HepG2 (cell line): ENCODE results near the gene PRXL2A. TPM values are rescaled to one million over a fixed set of nuclear protein-coding genes. Genes with fewer than 3 reads are reported as not detected.

ENCODE experiments used
- CBX5 ChIP-seq: sonication (generic); formaldehyde crosslinking; IDR thresholded peaks from 2 replicates; pipeline ENCODE4 v1.4.0; 2020; ENCODE audit warnings: missing genetic modification reagents, borderline replicate concordance
- GPBP1L1 ChIP-seq: sonication (generic); formaldehyde crosslinking; IDR thresholded peaks from 2 replicates; pipeline ENCODE4 v1.5.0; 2020; ENCODE audit warnings: mild to moderate bottlenecking, missing genetic modification reagents
- HMG20A ChIP-seq: IDR thresholded peaks from 2 replicates; pipeline ENCODE4 v1.6.1; 2016; ENCODE audit warnings: borderline replicate concordance
- MAX ChIP-seq: IDR thresholded peaks from 2 replicates; pipeline ENCODE4 v1.6.1; 2012; ENCODE audit warnings: inconsistent platforms
- MED8 ChIP-seq: sonication (generic); formaldehyde crosslinking; IDR thresholded peaks from 2 replicates; pipeline ENCODE4 v1.8.1; 2023; ENCODE audit warnings: mild to moderate bottlenecking, missing genetic modification reagents; ENCODE audit not compliant: insufficient replicate concordance
- SALL1 ChIP-seq: sonication (generic); formaldehyde crosslinking; IDR thresholded peaks from 2 replicates; pipeline ENCODE4 v1.8.0; 2022; ENCODE audit warnings: mild to moderate bottlenecking, missing genetic modification reagents
- SP5 ChIP-seq: IDR thresholded peaks from 2 replicates; pipeline ENCODE4 v1.6.1; 2016; ENCODE audit warnings: low read depth, borderline replicate concordance
- ZFP1 ChIP-seq: IDR thresholded peaks from 2 replicates; pipeline ENCODE4 v1.6.1; 2016
- ZNF264 ChIP-seq: sonication (generic); formaldehyde crosslinking; IDR thresholded peaks from 2 replicates; pipeline ENCODE4 v1.4.0; 2020; ENCODE audit warnings: missing genetic modification reagents
- ZNF333 ChIP-seq: sonication (generic); formaldehyde crosslinking; IDR thresholded peaks from 2 replicates; pipeline ENCODE4 v1.4.0; 2020; ENCODE audit warnings: mild to moderate bottlenecking, missing genetic modification reagents, borderline replicate concordance
- ZNF335 ChIP-seq: sonication (generic); formaldehyde crosslinking; IDR thresholded peaks from 2 replicates; pipeline ENCODE4 v1.4.0; 2020; ENCODE audit warnings: missing genetic modification reagents
- ZNF431 ChIP-seq: sonication (generic); formaldehyde crosslinking; IDR thresholded peaks from 2 replicates; pipeline ENCODE4 v1.9.0; 2022; ENCODE audit warnings: missing genetic modification reagents, low read depth, mild to moderate bottlenecking, borderline replicate concordance
- polyA plus RNA-seq, 8 experiments: library from polyadenylated mRNA; depleted of rRNA in 3 of 8; stranded (reverse) in 7 of 8; unstranded in 1 of 8; fragments of >200 nt; fragmentation: Illumina TruSeq in 4 of 8; extraction: Trizol in 4 of 8; gene quantifications; 2 replicates each; pipeline versions ENCODE4 v1.2.1 to v1.2.3, GENCODE V29; 2011 to 2016; ENCODE audit warnings: low read depth in 4 of 8, missing spikeins in 1 of 8, mixed read lengths in 1 of 8; ENCODE audit not compliant: insufficient read depth in 1 of 8
- total RNA-seq, 5 experiments: library from RNA; depleted of rRNA; stranded (reverse); fragments of >200 nt; fragmentation: Illumina TruSeq; extraction: Trizol; gene quantifications; 2 replicates each; pipeline ENCODE4 v1.2.3, GENCODE V29; 2016; ENCODE audit warnings: low read depth in 1 of 5
- TF ChIP-seq, protein P1 (sequence below): sonication (generic); formaldehyde crosslinking; IDR thresholded peaks from 2 replicates; pipeline ENCODE4 v1.5.1; 2020; ENCODE audit warnings: missing genetic modification reagents, mild to moderate bottlenecking, borderline replicate concordance
- TF ChIP-seq, protein P2 (sequence below): sonication (generic); formaldehyde crosslinking; IDR thresholded peaks from 2 replicates; pipeline ENCODE4 v1.8.1; 2022; ENCODE audit warnings: low read depth, mild to moderate bottlenecking, missing genetic modification reagents
- TF ChIP-seq, protein P3 (sequence below): sonication (generic); formaldehyde crosslinking; IDR thresholded peaks from 2 replicates; pipeline ENCODE4 v1.9.0; 2021; ENCODE audit warnings: mild to moderate bottlenecking, missing genetic modification reagents

PRXL2A gene
- total and polyA plus RNA-seq, 2 of the 13 experiments (the other 11 are each of a cell fraction or from before 2014, with no cell fraction given) = 43.9 to 79.9 TPM

- peak; percentile 77 for TF ChIP-seq ZNF264
- TF ChIP-seq, protein P1, sequence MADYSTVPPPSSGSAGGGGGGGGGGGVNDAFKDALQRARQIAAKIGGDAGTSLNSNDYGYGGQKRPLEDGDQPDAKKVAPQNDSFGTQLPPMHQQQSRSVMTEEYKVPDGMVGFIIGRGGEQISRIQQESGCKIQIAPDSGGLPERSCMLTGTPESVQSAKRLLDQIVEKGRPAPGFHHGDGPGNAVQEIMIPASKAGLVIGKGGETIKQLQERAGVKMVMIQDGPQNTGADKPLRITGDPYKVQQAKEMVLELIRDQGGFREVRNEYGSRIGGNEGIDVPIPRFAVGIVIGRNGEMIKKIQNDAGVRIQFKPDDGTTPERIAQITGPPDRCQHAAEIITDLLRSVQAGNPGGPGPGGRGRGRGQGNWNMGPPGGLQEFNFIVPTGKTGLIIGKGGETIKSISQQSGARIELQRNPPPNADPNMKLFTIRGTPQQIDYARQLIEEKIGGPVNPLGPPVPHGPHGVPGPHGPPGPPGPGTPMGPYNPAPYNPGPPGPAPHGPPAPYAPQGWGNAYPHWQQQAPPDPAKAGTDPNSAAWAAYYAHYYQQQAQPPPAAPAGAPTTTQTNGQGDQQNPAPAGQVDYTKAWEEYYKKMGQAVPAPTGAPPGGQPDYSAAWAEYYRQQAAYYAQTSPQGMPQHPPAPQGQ (CRISPR knock-in tag) = no peak
- TF ChIP-seq ZNF335 (CRISPR knock-in tag) = no peak
- TF ChIP-seq ZNF431 = 0 out of 2 replicates have a peak, but pooled peaks have one; percentile 47
- TF ChIP-seq MAX = peak; percentile 46; the same call in 1 of the 2 replicates
- TF ChIP-seq MED8 = no peak
- no peak for TF ChIP-seq GPBP1L1 (CRISPR knock-in tag)
- TF ChIP-seq, protein P2, sequence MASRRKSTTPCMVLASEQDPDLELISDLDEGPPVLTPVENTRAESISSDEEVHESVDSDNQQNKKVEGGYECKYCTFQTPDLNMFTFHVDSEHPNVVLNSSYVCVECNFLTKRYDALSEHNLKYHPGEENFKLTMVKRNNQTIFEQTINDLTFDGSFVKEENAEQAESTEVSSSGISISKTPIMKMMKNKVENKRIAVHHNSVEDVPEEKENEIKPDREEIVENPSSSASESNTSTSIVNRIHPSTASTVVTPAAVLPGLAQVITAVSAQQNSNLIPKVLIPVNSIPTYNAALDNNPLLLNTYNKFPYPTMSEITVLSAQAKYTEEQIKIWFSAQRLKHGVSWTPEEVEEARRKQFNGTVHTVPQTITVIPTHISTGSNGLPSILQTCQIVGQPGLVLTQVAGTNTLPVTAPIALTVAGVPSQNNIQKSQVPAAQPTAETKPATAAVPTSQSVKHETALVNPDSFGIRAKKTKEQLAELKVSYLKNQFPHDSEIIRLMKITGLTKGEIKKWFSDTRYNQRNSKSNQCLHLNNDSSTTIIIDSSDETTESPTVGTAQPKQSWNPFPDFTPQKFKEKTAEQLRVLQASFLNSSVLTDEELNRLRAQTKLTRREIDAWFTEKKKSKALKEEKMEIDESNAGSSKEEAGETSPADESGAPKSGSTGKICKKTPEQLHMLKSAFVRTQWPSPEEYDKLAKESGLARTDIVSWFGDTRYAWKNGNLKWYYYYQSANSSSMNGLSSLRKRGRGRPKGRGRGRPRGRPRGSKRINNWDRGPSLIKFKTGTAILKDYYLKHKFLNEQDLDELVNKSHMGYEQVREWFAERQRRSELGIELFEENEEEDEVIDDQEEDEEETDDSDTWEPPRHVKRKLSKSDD = no peak
- TF ChIP-seq CBX5 (CRISPR knock-in tag) = no peak
- TF ChIP-seq SALL1 (CRISPR knock-in tag) = peak; percentile 86
- TF ChIP-seq ZFP1 (CRISPR knock-in tag) = peak; percentile 59; the same call in 1 of the 2 replicates
- no peak for TF ChIP-seq ZNF333 (CRISPR knock-in tag)
- TF ChIP-seq HMG20A (CRISPR knock-in tag) = peak; percentile 31; the same call in 1 of the 2 replicates
- TF ChIP-seq, protein P3, sequence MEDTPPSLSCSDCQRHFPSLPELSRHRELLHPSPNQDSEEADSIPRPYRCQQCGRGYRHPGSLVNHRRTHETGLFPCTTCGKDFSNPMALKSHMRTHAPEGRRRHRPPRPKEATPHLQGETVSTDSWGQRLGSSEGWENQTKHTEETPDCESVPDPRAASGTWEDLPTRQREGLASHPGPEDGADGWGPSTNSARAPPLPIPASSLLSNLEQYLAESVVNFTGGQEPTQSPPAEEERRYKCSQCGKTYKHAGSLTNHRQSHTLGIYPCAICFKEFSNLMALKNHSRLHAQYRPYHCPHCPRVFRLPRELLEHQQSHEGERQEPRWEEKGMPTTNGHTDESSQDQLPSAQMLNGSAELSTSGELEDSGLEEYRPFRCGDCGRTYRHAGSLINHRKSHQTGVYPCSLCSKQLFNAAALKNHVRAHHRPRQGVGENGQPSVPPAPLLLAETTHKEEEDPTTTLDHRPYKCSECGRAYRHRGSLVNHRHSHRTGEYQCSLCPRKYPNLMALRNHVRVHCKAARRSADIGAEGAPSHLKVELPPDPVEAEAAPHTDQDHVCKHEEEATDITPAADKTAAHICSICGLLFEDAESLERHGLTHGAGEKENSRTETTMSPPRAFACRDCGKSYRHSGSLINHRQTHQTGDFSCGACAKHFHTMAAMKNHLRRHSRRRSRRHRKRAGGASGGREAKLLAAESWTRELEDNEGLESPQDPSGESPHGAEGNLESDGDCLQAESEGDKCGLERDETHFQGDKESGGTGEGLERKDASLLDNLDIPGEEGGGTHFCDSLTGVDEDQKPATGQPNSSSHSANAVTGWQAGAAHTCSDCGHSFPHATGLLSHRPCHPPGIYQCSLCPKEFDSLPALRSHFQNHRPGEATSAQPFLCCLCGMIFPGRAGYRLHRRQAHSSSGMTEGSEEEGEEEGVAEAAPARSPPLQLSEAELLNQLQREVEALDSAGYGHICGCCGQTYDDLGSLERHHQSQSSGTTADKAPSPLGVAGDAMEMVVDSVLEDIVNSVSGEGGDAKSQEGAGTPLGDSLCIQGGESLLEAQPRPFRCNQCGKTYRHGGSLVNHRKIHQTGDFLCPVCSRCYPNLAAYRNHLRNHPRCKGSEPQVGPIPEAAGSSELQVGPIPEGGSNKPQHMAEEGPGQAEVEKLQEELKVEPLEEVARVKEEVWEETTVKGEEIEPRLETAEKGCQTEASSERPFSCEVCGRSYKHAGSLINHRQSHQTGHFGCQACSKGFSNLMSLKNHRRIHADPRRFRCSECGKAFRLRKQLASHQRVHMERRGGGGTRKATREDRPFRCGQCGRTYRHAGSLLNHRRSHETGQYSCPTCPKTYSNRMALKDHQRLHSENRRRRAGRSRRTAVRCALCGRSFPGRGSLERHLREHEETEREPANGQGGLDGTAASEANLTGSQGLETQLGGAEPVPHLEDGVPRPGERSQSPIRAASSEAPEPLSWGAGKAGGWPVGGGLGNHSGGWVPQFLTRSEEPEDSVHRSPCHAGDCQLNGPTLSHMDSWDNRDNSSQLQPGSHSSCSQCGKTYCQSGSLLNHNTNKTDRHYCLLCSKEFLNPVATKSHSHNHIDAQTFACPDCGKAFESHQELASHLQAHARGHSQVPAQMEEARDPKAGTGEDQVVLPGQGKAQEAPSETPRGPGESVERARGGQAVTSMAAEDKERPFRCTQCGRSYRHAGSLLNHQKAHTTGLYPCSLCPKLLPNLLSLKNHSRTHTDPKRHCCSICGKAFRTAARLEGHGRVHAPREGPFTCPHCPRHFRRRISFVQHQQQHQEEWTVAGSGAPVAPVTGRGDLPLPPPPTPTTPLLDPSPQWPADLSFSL (CRISPR knock-in tag) = no peak
- TF ChIP-seq SP5 = no peak
These were observed 7.6 kb downstream of the PRXL2A start (continued) for GRCh38 chr10:80415734-80416478.
